BE2C (cell line): Measurements from ENCODE around the gene DNAH14.
A peak's percentile ranks its signal among the peaks of the same experiment; 100 is the strongest.

Experiments
- DNase-seq: peaks from one replicate; pipeline ENCODE4 v3.0.0-alpha.2; 2020
- H3K27me3 ChIP-seq: fragments of 250-450 bp; sonication (Bioruptor Pico); 2 replicates; pipeline ENCODE4 v1.5.1; 2020; ENCODE audit warnings: mild to moderate bottlenecking
- H3K36me3 ChIP-seq: fragments of 250-450 bp; sonication (Bioruptor Pico); 2 replicates; pipeline ENCODE4 v1.5.1; 2020; ENCODE audit warnings: mild to moderate bottlenecking
- H3K4me1 ChIP-seq: fragments of 250-450 bp; sonication (Bioruptor Pico); 2 replicates; pipeline ENCODE4 v1.5.1; 2020
- H3K4me3 ChIP-seq: 2 replicates; pipeline ENCODE4 v1.5.1; 2011; ENCODE audit warnings: low read depth, low read length
- H3K9me3 ChIP-seq: fragments of 250-450 bp; sonication (Bioruptor Pico); 2 replicates; pipeline ENCODE4 v1.5.1; 2020
- TF ChIP-seq, protein P1 (sequence below): IDR thresholded peaks from 2 replicates; pipeline ENCODE4 v1.5.1; 2012; ENCODE audit warnings: mild to moderate bottlenecking, low read depth, low read length

DNAH14 gene

DNA sequence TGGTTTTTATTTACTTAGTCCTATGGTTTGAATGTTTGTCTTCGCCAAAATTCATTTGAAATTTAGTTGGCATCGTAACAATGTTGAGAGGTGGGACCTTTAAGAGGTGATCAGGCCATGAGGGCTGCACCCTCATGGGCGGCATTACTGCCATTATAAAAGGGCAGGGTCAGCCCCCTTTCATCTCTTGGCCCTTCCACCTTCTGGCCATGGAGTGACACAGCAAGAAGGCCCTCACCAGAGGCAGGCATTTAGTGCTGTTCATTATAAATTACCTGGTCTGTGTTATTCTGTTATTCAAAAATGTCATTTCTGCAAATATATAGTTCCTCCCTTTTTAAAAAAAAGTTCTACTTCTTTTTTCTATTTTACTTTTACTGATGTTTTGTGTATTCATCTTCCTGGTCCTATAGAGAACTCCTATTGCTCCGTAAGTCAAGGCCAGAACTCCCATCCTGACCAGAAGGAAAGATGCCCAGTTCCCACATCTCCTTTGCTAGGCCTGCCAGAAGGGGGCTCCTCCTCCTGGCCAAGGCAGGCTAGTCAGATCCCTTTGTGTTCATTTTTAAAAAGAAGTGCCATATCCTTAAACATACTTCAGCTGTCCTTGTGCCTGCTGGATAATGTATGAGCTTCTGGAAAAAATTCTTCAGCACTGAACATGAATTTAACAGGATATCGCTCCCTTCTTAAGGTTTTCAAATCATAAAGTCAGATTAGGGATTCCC is 508.4 kb downstream of the DNAH14 start:
- Histone ChIP-seq H3K4me3 (no peak overlapping the region), H3K27me3 (no peaks in the 10 kb centered on the region), H3K4me1 (no peaks in the 10 kb centered on the region), H3K36me3 (no peaks in the 10 kb centered on the region), H3K9me3 (no peaks in the 10 kb centered on the region)
- no peak for DNase-seq
- TF ChIP-seq, protein P1, sequence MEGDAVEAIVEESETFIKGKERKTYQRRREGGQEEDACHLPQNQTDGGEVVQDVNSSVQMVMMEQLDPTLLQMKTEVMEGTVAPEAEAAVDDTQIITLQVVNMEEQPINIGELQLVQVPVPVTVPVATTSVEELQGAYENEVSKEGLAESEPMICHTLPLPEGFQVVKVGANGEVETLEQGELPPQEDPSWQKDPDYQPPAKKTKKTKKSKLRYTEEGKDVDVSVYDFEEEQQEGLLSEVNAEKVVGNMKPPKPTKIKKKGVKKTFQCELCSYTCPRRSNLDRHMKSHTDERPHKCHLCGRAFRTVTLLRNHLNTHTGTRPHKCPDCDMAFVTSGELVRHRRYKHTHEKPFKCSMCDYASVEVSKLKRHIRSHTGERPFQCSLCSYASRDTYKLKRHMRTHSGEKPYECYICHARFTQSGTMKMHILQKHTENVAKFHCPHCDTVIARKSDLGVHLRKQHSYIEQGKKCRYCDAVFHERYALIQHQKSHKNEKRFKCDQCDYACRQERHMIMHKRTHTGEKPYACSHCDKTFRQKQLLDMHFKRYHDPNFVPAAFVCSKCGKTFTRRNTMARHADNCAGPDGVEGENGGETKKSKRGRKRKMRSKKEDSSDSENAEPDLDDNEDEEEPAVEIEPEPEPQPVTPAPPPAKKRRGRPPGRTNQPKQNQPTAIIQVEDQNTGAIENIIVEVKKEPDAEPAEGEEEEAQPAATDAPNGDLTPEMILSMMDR = peak; percentile 64

DNA sequence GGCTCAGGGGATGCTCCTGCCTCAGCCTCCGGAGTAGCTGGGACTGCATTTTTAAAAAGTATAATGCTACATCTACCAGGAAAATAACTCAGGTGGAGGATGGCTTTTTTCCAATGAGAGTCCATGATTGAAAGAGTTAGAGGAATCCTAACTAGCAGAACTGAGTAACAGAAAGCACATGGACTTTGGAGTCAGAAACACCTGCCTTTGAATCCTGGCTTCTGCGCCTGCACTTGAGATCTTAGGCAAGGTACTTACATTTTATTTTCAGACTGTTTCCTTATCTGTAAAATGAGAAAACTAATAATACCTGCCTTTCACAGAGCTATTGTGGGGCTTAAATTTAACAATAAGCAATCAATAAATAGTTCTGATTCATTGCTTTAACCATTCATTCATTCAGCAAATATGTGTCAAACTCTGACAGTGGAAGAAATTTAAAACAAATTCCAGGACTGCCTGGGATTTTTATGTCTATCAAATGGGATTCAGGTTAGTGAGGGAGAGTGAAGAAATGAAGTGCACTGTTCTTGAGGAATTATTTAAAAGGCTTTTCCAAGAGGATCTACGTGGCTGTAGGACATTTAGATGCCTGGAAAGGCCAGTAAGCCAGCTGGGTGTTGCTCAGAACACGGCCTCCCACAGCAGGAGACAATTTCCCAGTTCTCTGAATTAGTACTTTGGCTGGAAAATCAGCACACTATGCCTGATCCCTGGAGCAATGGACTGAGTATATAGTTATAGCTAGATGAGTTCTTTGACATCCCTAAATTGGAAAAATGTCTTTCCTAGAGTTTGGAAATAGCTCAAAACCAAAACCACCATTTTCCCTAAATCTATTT is 511.1 kb downstream of the DNAH14 start:
- Histone ChIP-seq H3K36me3 (no peaks in the 10 kb centered on the region), H3K27me3 (no peaks in the 10 kb centered on the region), H3K4me3 (no peak overlapping the region), H3K9me3 (no peaks in the 10 kb centered on the region), H3K4me1 (no peaks in the 10 kb centered on the region)
- DNase-seq = no peak
- TF ChIP-seq, protein P1 = no peak

DNA sequence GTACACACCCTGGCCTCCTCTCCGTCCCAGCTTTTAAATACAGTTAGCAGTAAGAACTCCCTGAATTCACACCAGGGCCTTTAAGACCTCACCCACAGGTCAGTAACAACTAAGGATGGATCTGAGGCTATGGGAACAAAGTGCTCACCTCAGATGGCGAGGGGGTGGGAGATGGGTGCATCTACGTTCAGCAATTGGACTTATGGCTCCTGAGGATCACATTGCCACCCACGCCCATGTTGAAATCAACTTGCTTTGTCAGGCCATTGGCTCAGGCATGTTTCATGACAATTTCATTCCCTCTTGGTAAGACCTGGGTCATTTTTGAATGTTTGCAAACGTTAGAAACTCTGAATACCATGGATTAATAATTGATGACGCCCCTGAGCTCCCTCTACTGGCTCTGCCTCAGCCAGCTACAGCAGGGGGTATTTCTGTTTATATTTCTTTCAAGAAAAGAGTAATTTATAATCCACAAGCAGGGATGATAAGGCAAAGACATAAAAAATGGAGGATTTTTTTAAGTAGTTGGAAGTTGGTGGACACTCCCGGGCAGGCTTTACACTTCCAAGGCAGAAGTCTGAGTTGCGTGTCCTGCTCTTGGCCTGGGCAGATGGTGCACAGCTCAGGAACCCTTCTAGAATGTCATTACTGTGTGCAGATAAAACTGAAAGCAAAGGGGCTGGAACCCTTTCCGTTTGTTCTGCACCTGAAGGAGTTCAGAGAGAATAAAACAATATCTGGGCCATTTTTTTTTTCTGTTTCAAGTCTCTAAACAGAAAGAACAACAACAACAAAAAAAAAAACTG is 512.0 kb downstream of the DNAH14 start:
- Histone ChIP-seq H3K4me1 (no peaks in the 10 kb centered on the region), H3K9me3 (no peaks in the 10 kb centered on the region), H3K36me3 (no peaks in the 10 kb centered on the region), H3K27me3 (no peaks in the 10 kb centered on the region), H3K4me3 (no peak overlapping the region)
- no peak for DNase-seq
- TF ChIP-seq, protein P1 = peak; percentile 32

DNA sequence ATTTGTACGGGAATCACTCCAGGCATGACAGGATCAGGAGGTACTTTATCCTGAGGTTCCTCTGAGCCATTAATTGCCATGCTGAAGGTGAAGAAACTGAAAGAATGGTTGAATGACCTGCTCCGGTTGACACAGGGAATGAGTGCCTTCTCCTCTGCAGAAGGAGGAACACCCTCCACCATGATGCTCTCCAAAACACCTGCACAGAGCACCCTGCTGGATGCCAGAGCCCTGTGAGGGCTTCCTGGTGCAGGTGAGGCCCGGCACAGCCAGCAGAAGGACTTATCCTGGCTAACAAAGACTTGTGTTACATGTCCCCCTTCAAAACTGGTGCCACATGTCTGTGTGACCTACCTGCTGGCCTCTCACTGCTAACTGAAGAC is 512.6 kb downstream of the DNAH14 start:
- Histone ChIP-seq H3K36me3 (no peaks in the 10 kb centered on the region), H3K4me3 (no peak overlapping the region), H3K9me3 (no peaks in the 10 kb centered on the region), H3K27me3 (no peaks in the 10 kb centered on the region), H3K4me1 (no peaks in the 10 kb centered on the region)
- no peak for DNase-seq
- TF ChIP-seq, protein P1 = no peak

DNA sequence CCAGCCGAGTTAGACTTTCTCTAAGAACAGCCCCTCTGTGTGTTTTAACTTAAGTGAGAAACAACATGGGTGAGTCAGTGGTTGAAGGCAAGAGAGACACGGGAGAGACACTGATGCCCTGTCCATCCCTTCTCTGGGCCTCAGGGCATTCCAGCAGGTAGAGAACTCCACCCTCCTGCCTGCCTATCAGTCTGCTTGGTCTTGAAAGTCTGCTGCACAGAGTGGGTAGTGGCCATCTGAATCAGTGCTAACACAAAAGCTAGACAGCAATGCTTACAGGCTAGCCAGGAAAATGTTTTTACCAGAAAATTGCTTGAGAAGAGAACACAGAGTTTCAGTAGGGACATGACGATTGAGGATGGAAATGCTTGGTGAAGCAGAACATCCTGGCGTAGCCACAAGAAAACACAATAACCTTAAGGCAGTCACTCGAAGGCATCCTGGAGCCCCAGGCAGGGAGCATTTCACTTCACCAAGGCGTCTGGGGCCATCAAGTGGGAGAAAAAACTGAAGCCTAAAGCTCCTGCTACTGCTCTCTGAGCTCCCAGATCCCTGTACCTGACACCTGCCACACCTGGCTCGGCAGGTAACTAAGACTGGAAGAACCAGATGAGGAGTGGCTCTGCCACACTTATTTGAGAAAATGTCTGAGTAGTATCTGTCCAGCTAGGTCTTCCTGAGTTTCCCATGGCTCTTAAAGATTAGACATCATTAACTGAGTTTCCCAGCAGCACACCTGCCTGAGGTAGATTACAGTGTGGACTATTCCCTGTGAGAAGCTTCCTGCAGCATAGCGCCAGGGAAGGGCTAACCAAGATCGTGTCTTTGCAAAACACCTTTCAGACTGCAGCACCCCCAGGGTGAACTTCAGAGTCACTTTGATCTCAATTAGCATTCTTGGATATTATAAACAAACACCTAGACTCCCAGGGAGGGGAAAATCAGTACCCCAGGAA is 516.4 kb downstream of the DNAH14 start:
- Histone ChIP-seq H3K4me3 (no peak overlapping the region), H3K27me3 (no peaks in the 10 kb centered on the region), H3K36me3 (no peaks in the 10 kb centered on the region), H3K4me1 (no peaks in the 10 kb centered on the region), H3K9me3 (no peaks in the 10 kb centered on the region)
- TF ChIP-seq, protein P1 = no peak
- DNase-seq = no peak
